Sigmoid colon (tissue), 4 donors: ENCODE measurements around the gene C19orf53.

Experiments used
- CTCF ChIP-seq, 4 experiments: fragments of 450-650 bp in 3 of 4; fragments of 200-600 bp in 1 of 4; IDR thresholded peaks; one replicate each; pipeline ENCODE4 v1.5.1; 2016 to 2019; ENCODE audit warnings: antibody characterized with exemption in 4 of 4, mild to moderate bottlenecking in 3 of 4, moderate library complexity in 2 of 4
- POLR2AphosphoS5 ChIP-seq, 4 donors: sonication (generic); formaldehyde crosslinking; IDR thresholded peaks; one replicate each; pipeline ENCODE4 v1.6.1; 2017; ENCODE audit warnings: antibody characterized with exemption in 4 of 4

- no peak for TF ChIP-seq POLR2AphosphoS5 (IDR thresholded peaks at IDR 0.05)
- no peak for TF ChIP-seq CTCF (IDR thresholded peaks at IDR 0.05)
Observed at GRCh38 chr19:13817615-13818371, 43.5 kb downstream of the C19orf53 start.
